Measurements from ENCODE around the gene MIA2. TPM values are rescaled to one million over a fixed set of nuclear protein-coding genes. Genes with fewer than 3 reads are reported as not detected.

The MIA2 gene
- total RNA-seq, 3 donors from 2014 or later: 19.5 to 37.0 (median 23.3) TPM

GRCh38 chr14:39315859-39316444, 82.2 kb downstream of the MIA2 start:
- TF ChIP-seq CTCF (IDR thresholded peaks at IDR 0.05) (no peak), POLR2A (IDR thresholded peaks at IDR 0.05) (no peak), POLR2AphosphoS5 (IDR thresholded peaks at IDR 0.05) (no peak)
- DNase-seq (ENCODE audit: low spot score in 2 of 2): no peak
- H3K4me1 ChIP-seq: no peaks in the 10 kb centered on the region
- H3K36me3 ChIP-seq: peaks cover 7% of the 10 kb centered on the region
- H3K4me3 ChIP-seq: no peak overlapping the region
- no peaks in the 10 kb centered on the region for H3K27me3 ChIP-seq
- no peak overlapping the region for H3K27ac ChIP-seq
- no peaks in the 10 kb centered on the region for H3K9me3 ChIP-seq
- intact Hi-C loops (cut with DNase I; ENCODE audit: low total_unique reads): no loop called here

- no peak for DNase-seq (ENCODE audit: low spot score in 2 of 2)
- no peaks in the 10 kb centered on the region for H3K4me1 ChIP-seq
- H3K4me3 ChIP-seq: no peak overlapping the region
- no peaks in the 10 kb centered on the region for H3K9me3 ChIP-seq
- no peak overlapping the region for H3K27ac ChIP-seq
- no peaks in the 10 kb centered on the region for H3K27me3 ChIP-seq
- H3K36me3 ChIP-seq: peaks cover 7% of the 10 kb centered on the region
- TF ChIP-seq POLR2AphosphoS5 (IDR thresholded peaks at IDR 0.05) (no peak), CTCF (IDR thresholded peaks at IDR 0.05) (no peak), POLR2A (IDR thresholded peaks at IDR 0.05) (no peak)
- intact Hi-C loops (cut with DNase I; ENCODE audit: low total_unique reads): no loop called here
These were observed 83.3 kb downstream of the MIA2 start for GRCh38 chr14:39316830-39317553.

- Histone ChIP-seq H3K4me3 (no peak overlapping the region), H3K27me3 (no peaks in the 10 kb centered on the region), H3K36me3 (peaks cover 7% of the 10 kb centered on the region), H3K27ac (no peak overlapping the region), H3K4me1 (no peaks in the 10 kb centered on the region), H3K9me3 (no peaks in the 10 kb centered on the region)
- no peak for DNase-seq (ENCODE audit: low spot score in 2 of 2)
- intact Hi-C loops (cut with DNase I; ENCODE audit: low total_unique reads): no loop called here
- TF ChIP-seq POLR2A (IDR thresholded peaks at IDR 0.05): no peak
- no peak for TF ChIP-seq CTCF (IDR thresholded peaks at IDR 0.05)
- TF ChIP-seq POLR2AphosphoS5 (IDR thresholded peaks at IDR 0.05): no peak
These were observed 84.9 kb downstream of the MIA2 start for GRCh38 chr14:39318574-39318973.

- Histone ChIP-seq H3K27me3 (no peaks in the 10 kb centered on the region), H3K4me1 (no peaks in the 10 kb centered on the region), H3K9me3 (no peaks in the 10 kb centered on the region), H3K36me3 (peaks cover 7% of the 10 kb centered on the region), H3K4me3 (no peak overlapping the region), H3K27ac (no peak overlapping the region)
- intact Hi-C loops (cut with DNase I; ENCODE audit: low total_unique reads): no loop called here
- TF ChIP-seq POLR2AphosphoS5 (IDR thresholded peaks at IDR 0.05) (no peak), CTCF (IDR thresholded peaks at IDR 0.05) (no peak), POLR2A (IDR thresholded peaks at IDR 0.05) (no peak)
- DNase-seq (ENCODE audit: low spot score in 2 of 2): no peak
These were observed 85.7 kb downstream of the MIA2 start for GRCh38 chr14:39319381-39319780.

GRCh38 chr14:39320318-39320717, 86.6 kb downstream of the MIA2 start:
- DNase-seq (ENCODE audit: low spot score in 2 of 2): no peak
- H3K27me3 ChIP-seq: no peaks in the 10 kb centered on the region
- H3K9me3 ChIP-seq: no peaks in the 10 kb centered on the region
- no peaks in the 10 kb centered on the region for H3K4me1 ChIP-seq
- TF ChIP-seq POLR2AphosphoS5 (IDR thresholded peaks at IDR 0.05) (no peak), POLR2A (IDR thresholded peaks at IDR 0.05) (no peak), CTCF (IDR thresholded peaks at IDR 0.05) (no peak)
- intact Hi-C loops (cut with DNase I; ENCODE audit: low total_unique reads): no loop called here
- no peak overlapping the region for H3K27ac ChIP-seq
- H3K4me3 ChIP-seq: no peak overlapping the region
- H3K36me3 ChIP-seq: peaks cover 7% of the 10 kb centered on the region
